GM21825 (cell line): ENCODE measurements around the gene CLK3.
"Not testable (repeated sequence)": the region's sequence is repeated elsewhere in the genome, so short reads cannot be mapped to it uniquely, and the experiment has no call there.

Experiments used
- ATAC-seq: cut with Tn5 transposase; IDR thresholded peaks from one replicate; pipeline ENCODE4 v1.9.1; 2021; ENCODE audit warnings: mild to moderate bottlenecking, moderate library complexity; ENCODE audit not compliant: unreplicated experiment

The CLK3 gene

DNA sequence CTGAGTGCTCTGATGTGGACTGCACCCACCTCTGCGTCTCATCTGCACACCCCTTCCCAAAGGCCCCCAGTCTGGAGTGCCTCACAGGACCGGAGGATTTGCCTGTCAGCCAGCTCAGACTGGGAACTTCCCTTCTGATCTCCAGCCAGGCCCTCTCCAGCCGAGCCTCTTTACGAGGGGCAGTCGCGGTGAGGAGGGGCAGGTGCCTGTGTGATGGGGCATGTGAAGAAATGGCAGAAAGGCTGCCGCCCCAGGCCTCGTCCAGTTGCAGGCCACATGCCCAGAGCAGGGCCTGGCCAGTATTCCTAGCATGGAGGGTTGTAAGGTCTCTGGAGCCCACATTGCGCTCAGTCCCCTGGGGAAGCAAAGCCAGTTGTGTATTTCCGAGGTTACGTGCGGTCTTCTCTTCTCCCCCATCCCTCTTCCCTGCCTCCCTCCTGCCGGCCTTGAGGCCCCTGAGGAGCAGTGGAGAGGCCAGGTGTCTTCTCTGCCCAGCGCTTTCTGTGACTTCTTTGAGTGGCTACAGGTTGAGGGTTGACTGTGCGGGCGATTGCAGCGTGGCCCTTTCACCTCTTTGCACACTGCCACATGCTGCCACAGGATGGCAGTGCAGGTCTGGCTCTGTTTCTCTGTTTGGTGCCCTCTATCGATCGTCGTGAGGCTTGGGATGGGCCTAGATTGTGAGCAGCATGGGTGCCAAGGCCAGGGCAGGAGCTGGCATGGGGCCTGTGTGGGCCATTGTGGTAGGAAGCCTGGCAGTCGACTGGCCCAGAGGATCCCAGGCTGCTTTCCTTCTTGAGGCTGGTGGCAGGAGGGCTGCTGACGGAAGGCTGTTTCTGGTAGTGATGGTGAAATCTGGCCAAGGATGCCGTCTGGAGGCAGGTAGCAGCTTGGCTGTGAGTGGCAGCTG, 5.3 kb downstream of the CLK3 start:
- ATAC-seq = no peak

DNA sequence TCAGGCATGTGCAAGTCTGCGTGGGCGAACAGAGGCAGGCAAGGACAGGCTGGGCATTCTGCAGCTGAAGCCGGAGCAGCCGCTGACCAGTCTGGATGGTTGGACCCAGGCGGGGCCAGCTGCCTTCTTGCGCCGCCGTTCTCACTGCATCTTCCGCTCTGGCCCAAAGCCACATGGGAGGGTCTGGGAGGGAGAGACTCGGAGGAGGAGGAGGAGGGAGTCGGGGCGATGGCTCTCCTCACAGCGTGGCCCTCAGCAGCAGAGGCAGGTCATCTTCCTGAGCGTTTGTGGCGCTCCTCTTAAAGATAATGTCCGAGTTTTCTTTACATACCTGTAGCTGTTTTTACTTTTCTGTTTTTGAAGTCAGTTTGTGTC, 5.9 kb downstream of the CLK3 start:
- no peak for ATAC-seq

DNA sequence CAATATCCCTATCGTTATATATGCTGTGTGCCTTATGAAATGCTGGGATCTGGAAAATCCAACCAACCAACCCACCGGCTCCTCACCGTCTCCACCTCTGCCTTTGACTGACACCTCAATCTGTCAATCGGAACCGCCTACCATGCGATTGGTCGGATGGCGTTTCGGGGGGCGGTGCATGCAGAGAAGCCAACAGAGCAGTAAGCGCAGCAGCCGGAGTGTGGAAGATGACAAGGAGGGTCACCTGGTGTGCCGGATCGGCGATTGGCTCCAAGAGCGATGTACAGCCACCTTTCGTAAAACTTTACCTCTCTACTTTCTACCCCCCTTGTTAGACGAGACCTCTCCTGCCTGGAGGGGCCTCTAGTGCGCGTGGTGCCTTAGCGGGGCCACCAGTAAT, 6.3 kb downstream of the CLK3 start:
- ATAC-seq = no peak

DNA sequence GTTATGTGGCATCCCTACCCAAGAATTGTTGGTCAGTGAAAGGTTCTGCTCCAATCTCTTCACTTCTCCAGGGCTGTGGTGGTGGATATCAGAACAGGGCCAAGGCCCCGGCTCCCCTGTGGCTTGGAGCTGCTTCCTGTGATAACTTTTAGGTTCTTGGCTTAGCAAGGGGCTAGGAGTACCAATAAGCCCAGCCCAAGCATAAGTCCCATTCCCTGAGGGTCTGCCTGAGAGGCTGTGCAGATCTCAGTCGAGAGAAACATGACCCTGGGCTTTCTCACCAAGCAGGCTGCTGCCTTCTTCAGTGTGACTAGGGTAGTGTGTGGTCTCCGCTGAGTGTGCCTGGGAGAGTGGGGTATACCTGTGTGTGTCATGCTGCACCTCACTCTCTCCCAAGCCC, 7.1 kb downstream of the CLK3 start:
- ATAC-seq = no peak

DNA sequence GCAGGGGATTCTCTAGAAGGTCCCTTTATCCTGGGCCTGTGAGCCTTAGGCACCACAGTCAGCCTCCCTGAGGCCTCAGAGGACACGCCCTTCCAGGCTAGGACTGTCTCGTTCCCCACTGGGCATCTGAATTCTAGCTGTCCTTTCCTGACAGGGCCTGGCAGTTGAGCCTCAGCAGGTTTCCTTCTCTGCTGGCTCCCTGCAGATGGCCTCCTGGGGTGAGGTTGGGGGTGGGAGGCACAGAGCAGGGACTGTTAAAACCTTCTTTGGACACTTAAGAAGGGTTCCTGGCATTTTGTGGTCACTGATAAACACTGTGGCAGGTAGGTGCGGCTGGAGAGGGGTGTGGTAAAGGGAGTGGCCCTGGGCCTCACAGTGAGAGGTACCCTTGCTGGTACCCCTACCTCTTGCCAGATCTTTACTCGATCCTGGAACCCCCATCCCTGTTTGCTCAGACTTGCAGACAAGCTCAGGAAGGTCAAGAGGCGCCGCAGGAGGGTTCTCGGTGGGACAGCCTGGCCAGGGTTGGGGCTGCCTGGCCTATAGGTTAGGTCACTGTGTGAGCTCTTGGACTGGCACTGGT, 8.5 kb downstream of the CLK3 start:
- ATAC-seq = no peak

DNA sequence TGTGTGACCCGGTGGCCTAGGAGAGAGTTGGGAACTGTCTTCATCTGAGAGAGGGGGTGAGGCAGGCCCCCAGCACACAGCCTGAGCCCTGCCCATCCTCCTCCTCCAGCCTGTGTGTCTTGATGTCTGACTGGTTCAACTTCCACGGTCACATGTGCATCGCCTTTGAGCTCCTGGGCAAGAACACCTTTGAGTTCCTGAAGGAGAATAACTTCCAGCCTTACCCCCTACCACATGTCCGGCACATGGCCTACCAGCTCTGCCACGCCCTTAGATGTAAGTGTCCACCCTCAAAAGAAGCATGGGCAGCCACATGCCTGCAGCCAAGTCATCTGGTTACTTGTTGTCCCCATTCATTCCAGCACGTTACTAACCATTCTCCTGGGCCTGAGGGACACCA, 10.1 kb downstream of the CLK3 start:
- no peak for ATAC-seq

DNA sequence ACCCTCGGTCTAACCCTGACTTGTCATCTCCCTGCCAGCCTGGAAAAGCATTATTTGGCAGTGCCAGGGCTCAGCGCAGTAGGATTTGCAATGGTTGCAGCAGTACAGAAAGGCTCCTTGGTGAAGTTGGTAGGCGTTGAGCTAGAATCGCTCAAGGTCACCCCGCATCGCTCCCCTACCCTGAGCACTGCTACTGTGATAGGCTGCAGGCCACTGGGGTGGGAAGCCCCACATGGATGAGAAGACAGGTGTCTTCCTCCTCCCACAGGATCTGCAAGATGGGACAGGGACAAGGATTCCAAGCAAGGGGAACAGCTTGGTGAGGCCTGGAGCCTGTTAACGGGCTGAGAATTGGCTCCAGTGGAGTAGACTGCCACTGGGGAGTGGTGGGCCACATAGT, 10.7 kb downstream of the CLK3 start:
- no peak for ATAC-seq

DNA sequence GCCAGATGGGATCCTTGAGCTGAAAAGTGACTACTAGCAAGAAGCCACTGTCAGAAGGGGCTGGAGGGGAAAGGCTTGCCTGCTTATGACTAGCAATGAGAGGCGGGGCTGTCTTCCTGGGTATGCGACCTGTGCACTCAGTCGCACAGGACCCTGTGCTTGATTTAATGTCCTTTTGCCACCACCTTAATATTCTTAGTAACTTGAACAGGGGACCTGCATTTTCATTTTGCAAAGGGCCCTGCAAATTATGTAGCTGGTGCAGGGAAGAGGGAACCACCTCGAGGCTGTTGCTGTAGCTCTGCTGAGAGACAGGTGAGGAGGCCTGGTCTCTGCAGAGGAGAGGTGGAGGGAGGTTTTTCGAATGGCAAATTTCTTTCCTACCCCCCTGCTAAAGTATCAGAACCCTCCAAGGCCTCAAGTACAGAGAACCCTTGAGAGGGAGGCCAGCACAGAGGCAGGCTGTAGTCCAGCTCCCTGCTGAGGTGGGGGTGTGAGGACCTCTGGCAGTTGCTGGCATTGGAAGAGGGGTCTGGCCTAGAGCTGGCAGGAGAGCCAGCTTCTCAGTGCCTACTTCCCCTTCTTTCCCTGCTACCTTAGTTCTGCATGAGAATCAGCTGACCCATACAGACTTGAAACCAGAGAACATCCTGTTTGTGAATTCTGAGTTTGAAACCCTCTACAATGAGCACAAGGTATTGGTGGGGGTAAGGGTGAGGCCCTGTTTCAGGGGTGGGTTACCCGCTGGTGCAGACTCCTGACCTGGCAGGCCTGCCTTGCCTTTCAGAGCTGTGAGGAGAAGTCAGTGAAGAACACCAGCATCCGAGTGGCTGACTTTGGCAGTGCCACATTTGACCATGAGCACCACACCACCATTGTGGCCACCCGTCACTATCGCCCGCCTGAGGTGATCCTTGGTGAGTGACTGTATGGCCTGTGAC, 11.4 kb downstream of the CLK3 start:
- ATAC-seq = peak; percentile 41

DNA sequence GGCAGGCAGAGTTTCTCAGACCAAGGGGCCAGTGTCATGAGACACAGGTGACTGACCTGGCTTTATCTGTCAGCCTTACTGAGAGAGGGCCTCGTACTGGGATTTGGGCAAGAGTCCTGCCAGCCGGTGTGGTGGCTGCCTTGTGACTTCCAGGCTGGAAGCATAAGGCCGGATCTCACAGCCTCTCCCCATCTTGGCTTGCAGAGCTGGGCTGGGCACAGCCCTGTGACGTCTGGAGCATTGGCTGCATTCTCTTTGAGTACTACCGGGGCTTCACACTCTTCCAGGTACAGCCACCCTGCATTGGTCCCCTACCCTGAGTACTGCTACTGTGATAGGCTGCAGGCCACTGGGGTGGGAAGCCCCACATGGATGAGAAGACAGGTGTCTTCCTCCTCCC, 12.1 kb downstream of the CLK3 start:
- no peak for ATAC-seq

DNA sequence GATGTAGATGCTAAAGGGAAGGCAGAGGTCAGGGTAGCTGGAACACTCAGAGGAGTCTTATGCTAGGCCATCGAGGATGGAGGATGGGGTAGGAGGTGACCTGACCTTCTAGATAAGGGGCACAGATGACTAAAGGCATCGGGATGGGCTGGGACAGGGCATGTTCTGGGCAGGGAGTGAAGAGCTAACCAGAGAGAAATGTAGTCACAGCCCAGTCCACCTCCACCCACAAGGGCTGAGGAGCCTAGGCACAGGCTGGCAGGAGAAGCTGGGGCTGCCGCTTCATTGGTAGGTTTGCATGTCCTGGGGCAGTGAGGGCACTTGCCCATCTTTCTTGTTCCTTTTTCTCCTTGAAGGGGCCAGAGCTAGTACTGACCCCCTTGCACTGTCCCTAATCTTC, 12.6 kb downstream of the CLK3 start:
- no peak for ATAC-seq

DNA sequence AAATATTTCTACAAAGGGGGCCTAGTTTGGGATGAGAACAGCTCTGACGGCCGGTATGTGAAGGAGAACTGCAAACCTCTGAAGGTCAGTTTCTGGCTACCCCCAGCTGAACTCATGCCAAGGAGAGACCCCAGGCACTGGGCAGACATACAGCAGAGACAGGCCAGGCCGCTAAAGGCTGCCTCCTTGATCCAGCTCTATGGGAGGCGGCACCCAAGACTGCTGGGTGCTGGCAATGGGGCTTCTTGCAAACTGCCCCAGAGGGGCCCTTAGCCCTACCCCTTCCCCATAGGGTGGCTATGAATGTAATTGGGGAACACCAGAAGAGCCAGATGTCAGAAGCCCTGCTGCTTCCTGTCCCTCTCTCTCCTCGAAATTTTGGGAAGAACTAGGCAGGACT, 13.3 kb downstream of the CLK3 start:
- ATAC-seq = no peak

DNA sequence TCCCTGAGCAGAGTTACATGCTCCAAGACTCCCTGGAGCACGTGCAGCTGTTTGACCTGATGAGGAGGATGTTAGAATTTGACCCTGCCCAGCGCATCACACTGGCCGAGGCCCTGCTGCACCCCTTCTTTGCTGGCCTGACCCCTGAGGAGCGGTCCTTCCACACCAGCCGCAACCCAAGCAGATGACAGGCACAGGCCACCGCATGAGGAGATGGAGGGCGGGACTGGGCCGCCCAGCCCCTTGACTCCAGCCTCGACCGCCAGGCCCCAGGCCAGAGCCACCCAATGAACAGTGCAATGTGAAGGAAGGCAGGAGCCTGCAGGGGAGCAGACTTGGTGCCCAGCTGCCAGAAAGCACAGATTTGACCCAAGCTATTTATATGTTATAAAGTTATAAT, 14.1 kb downstream of the CLK3 start:
- not testable (repeated sequence) for ATAC-seq

DNA sequence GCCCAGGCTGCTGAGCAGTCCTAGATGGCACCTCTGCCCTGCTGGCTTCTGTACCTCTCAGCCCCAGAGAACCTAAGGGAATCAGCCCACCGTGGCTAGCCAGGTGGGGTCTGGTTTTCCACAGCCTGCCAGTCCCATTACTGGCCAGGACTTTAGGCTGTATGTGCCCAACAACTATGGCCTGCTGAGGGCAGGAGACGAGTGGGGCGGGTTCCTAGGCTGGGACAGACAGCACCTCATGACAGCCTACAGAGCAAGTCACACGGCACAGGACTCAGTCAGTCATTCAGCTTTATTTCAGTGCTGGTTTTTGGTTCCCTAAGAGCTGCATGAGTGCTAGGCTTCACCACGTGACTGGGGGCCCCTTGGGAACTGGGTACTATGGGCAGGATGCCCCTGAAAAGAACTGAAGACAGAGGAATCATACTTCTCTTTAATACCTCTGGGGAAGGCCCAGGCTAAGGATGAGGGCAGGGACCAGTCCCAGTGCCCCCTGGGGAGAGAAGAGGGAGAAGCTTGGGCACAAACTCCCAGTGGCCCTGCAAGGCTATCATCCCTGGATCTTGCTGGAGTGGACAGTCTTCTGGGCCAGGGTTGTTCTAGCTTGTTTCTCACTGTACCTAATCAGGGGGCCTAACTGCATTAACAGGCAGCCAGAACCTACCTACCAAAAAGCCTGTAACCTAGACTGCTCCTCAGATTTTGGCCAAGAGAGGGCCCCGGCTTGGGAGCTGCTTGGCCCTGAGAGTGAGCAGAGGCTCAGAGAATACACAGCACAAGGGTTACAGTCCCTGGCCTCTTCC, 14.8 kb downstream of the CLK3 start:
- ATAC-seq = no peak

DNA sequence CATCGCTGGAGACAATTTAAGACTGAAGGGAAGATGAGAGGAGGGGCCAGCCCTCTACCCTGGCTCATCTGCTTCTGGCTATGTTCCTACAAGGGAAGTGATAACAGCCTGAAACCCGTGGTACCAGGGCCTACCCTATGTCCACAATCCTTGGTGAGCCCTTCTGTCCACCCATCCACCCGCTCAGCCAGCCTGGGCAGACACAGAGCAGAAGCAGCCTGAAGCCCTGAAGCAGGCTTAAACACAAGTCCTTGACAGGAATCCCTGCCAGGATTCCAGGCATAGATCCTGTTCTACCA, 15.4 kb downstream of the CLK3 start:
- no peak for ATAC-seq

DNA sequence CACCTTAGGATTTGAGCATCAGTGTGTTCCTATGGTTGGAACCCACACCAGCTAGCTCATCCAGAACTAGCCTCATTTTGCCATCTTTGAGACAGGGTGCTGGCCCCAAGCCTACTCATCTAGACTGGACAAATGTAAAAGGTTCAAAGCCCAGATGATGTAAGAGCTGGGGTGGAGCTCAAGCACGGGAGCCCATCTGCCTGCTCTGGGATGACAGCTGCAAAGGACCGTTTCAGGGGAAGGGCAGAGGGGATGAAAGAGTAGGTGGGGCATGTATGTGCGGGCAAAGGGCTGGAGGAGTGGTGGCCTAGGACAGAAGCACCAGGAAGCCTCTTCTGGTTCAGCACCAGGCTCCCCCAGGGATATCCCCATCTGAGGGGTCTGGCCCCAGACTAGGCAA, 15.8 kb downstream of the CLK3 start:
- no peak for ATAC-seq

DNA sequence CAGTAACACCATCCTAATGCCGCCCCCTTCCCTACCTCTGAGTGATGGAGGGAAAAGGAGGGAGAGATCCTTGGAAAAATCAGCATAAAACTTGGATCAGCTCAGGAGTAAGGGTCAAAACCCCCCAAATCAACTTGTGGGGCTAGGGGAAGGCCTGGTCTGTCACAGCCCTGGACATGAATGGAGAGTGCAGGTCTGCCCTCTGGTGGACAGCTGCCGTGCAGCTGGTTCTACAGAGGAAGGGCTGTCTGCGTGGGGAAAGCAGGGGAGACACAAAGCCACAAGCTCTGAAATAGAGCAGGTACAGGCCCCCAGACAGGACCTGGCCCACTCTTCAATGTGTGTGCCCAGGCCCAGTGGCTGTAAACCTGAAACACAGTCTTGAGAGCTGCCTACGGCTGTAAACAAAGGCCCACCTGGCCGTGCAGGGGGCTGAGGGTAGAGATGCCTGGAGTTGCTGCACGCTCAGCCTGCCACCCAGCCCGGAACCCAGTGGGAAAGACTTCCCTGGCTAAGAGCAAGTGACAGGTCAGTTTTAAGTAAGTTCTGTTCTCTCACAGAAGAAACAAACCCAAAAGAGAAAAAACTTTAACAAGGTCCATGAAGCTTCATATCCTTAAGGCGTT, 16.4 kb downstream of the CLK3 start:
- no peak for ATAC-seq

DNA sequence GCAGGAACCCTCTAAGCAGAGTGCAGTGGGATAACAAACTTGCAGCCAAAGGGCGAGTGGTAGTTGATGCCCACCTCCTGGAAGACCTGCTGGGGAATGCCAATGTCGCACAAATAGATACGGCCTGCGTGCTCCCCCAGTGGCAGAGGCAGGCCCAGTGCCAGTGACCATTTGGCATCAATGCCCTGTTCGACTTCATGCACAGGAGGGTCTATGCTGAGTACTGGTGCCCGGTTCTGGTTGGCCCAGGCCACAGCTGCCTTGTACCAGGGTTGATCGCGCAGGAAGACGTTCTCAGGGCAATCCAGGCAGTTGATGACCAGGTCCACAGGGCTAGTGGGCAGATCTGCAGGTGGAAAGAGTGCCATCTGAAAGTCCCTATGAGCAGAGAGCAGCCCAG, 17.0 kb downstream of the CLK3 start:
- ATAC-seq = no peak

DNA sequence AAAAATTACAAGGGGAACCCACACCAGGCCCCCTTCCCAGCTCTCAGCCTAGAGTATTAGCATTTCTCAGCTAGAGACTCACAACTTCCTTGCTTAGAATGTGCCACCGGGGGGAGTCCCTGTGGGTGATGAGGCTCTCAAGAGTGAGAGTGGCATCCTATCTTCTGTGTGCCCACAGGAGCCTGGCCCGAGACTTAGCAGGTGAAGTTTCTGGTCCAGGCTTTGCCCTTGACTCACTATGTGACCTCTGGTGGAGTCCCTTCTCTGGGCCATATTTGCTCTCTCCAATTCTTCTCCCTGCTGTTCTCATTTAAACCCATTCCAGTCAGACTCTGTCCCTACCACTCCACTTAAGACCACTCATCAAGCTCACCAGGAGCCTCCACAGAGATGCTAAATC, 18.1 kb downstream of the CLK3 start:
- ATAC-seq = no peak

DNA sequence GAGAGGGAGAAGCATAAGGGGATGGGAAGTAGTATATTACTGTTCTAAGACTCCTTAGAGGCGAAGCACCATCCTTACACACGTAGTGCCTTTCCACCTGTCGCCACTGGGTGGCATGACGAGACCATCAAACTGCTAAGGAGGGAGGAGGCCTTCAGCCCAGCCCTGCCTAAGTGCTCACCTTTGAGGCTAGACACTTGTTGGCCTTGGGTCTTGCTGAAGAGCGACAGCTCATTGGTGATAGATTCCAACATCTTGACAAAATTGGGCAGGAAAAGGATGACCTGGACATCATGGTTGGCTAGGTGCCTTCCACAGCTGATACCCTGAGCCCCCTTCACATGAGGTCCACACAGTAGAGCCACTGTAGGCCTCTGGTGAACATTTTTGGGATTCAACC, 19.6 kb downstream of the CLK3 start:
- no peak for ATAC-seq

DNA sequence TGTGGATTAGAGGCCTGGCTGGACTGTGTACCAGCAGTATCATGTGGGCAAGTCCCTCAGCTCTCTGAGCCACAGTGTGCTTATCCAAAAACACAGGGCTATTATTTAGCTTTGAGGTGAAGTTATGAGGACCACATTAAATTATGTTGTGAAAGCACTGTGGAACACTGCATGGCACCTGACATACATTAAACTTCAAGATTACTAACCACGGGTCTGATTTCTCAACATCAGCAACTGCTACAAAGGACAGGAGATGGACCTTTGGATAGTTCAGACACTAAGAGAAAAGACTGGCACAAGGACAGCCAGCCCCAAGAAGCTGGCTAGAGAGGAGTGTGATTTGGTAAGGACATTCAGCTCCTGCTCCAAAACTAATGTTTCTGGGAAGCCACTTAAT, 21.3 kb downstream of the CLK3 start:
- no peak for ATAC-seq

DNA sequence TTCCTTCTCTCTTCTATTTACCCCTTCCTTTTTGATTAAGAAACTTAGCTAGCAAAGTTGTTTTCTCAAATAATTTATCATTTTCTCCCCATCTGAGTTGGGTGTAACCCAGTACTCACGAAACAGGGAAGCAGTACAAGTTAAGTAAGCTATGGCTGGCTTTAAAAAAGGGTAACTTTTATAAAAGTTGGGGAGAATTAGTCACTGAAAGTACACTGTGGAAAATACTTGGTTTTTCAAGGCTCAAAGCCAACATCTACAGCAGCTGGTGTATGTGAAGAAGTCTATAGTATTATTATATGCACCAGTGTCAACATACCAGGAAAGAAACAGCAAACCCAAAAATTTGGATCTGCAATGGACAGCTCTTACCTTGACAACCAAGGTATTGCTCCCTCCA, 25.5 kb downstream of the CLK3 start:
- no peak for ATAC-seq
